Naive B cell (primary cell): ENCODE measurements around the gene CYP4A11. TPM values are rescaled to one million over a fixed set of nuclear protein-coding genes. Genes with fewer than 3 reads are reported as not detected.
"Not testable (repeated sequence)": the region's sequence is repeated elsewhere in the genome, so short reads cannot be mapped to it uniquely, and the experiment has no call there.

Experiments used
- ATAC-seq, 2 donors: fragments of 150-1000 bp; cut with Tn5 transposase; 2 replicates each; pipeline ENCODE4 v1.10.0; 2021; ENCODE audit warnings: low read depth in 2 of 2, mild to moderate bottlenecking in 2 of 2, moderate library complexity in 2 of 2
- DNase-seq: peaks from one replicate; pipeline ENCODE4 v3.0.0; 2022
- H3K27ac Mint-ChIP-seq, 6 donors: one replicate each; pipeline ENCODE4 v1.8.0; 2020 to 2022; ENCODE audit warnings: mild to moderate bottlenecking in 6 of 6, mixed read lengths in 6 of 6, moderate library complexity in 5 of 6, inconsistent platforms in 2 of 6
- H3K27me3 Mint-ChIP-seq, 3 donors: one replicate each; pipeline ENCODE4 v1.8.0; 2021 to 2022; ENCODE audit warnings: mixed read lengths in 3 of 3, mild to moderate bottlenecking in 1 of 3
- H3K36me3 Mint-ChIP-seq, 2 donors: one replicate each; pipeline ENCODE4 v1.8.0; 2020 to 2022; ENCODE audit warnings: mixed read lengths in 2 of 2, inconsistent platforms in 1 of 2, mild to moderate bottlenecking in 1 of 2
- H3K4me1 Mint-ChIP-seq, 3 donors: one replicate each; pipeline ENCODE4 v1.8.0; 2020 to 2022; ENCODE audit warnings: mixed read lengths in 3 of 3, inconsistent platforms in 1 of 3, mild to moderate bottlenecking in 1 of 3, moderate library complexity in 1 of 3
- H3K4me3 Mint-ChIP-seq, 8 donors: one replicate each; pipeline ENCODE4 v1.8.0; 2020 to 2022; ENCODE audit warnings: mild to moderate bottlenecking in 8 of 8, mixed read lengths in 8 of 8, moderate library complexity in 8 of 8, inconsistent platforms in 2 of 8
- H3K9me3 Mint-ChIP-seq, 7 donors: one replicate each; pipeline ENCODE4 v1.8.0; 2020 to 2022; ENCODE audit warnings: mixed read lengths in 7 of 7, mild to moderate bottlenecking in 5 of 7, inconsistent platforms in 2 of 7, moderate library complexity in 1 of 7
- polyA plus RNA-seq, 6 donors: library from polyadenylated mRNA; unstranded; fragments of 300-500 nt; fragmentation: Illumina TruSeq; gene quantifications; one replicate each; pipeline ENCODE4 v1.2.3, GENCODE V29; 2021; ENCODE audit warnings: low read depth in 6 of 6

CYP4A11 gene
- polyA plus RNA-seq, 6 donors from 2014 or later, result not detected

DNA sequence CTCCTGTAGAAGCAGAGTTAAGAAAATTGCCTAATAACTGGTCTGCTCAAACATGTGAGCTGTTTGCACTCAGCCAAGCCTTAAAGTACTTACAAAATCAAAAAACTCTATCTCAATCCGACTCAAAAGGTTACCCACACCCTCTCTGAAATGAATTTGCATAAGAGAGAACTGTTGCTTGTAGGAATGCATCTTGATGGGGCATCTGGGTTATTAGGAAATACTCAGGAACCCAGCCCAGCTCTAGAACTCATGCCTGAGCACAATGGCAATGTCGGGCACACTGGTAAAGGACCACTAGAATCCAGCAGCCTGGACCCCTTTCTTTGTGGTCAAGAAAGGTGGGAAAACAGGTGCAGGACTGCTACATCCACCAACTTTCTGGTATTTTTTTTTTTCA, 6.4 kb upstream of the CYP4A11 start:
- not testable (repeated sequence) for ATAC-seq, H3K36me3 Mint-ChIP-seq, DNase-seq, H3K27ac Mint-ChIP-seq, H3K4me1 Mint-ChIP-seq, H3K4me3 Mint-ChIP-seq
- H3K27me3 Mint-ChIP-seq, result peaks cover 3 to 17% (median 7%) of the 10 kb centered on the region in 3 donors
- H3K9me3 Mint-ChIP-seq, result peaks cover 0 to 12% (median 1%) of the 10 kb centered on the region in 7 donors

DNA sequence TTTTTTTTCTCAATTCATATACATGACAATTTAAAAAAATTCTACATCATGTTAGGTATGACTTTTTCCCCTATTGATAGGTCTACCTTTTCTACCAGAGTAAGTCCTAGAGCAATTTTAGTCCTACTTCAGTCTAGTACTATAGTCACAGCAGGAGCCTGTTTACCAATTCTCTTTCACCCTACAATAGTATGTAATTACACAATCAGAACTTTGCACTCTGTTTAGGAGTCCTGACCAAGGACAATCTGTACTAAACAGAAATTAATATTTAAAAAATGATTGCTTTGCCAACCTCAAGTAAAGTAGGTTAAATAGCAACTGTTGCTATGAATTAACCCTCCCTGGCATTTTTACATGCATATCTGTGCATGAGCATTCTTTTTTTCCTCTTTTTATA, 810 bp upstream of the CYP4A11 start:
- ATAC-seq, result no peak
- H3K36me3 Mint-ChIP-seq, result no peaks in the 10 kb centered on the region
- H3K4me3 Mint-ChIP-seq, result no peak overlapping the region
- no peak for DNase-seq
- H3K27me3 Mint-ChIP-seq, result peaks cover 0 to 22% (median 16%) of the 10 kb centered on the region in 3 donors
- H3K9me3 Mint-ChIP-seq, result peaks cover 0 to 12% (median 1%) of the 10 kb centered on the region in 7 donors
- H3K4me1 Mint-ChIP-seq, result no peaks in the 10 kb centered on the region
- no peak overlapping the region for H3K27ac Mint-ChIP-seq

DNA sequence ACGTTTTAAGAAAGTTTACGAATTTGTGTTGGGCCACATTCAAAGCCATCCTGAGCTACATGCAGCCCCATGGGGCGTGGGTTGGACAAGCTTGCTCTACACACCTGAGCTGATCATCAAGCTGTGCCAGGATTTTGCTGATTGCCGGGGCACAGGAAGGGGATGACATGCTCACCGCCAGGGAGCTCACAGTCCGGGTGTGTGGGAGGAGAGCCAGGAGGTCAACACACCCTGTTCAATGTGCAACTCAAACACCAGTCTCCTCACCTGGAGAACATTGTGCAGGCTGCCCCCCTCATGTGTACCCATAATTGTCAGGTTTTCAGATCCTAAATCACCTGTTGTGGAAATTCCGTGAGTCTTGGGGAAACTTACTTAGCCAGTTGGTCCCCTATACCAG, 969 bp downstream of the CYP4A11 start:
- Mint-ChIP-seq H3K4me3 (no peak overlapping the region), H3K27me3 (peaks cover 3 to 16% (median 14%) of the 10 kb centered on the region in 3 donors), H3K4me1 (no peaks in the 10 kb centered on the region), H3K36me3 (no peaks in the 10 kb centered on the region), H3K27ac (no peak overlapping the region), H3K9me3 (peaks cover 0 to 12% (median 4%) of the 10 kb centered on the region in 7 donors)
- ATAC-seq (no peak), DNase-seq (no peak)

DNA sequence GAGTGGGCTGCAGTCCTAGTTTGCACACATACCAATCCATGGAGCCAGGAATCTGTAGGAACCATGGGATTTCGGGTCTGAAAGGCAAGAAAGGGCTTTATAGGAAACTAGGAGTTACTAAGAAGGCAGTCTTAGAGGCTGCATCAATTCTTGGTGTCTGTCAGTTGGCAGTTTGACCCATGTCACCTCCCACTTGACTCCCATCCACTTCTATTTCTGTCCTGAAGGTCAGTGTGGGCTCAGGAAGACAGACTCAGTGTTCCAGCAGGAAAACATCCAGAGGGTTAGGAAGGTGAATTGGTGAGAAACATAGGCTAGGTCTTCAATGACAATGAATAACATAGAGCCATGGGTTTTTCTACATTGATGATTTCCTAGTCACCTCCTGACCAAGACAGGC, 4.0 kb downstream of the CYP4A11 start:
- H3K4me3 Mint-ChIP-seq, result no peak overlapping the region
- no peaks in the 10 kb centered on the region for H3K36me3 Mint-ChIP-seq
- DNase-seq (no peak), ATAC-seq (no peak)
- no peak overlapping the region for H3K27ac Mint-ChIP-seq
- H3K4me1 Mint-ChIP-seq, result no peaks in the 10 kb centered on the region
- H3K27me3 Mint-ChIP-seq, result peaks cover 3 to 16% (median 14%) of the 10 kb centered on the region in 3 donors
- H3K9me3 Mint-ChIP-seq, result peaks cover 0 to 5% (median 0%) of the 10 kb centered on the region in 7 donors

DNA sequence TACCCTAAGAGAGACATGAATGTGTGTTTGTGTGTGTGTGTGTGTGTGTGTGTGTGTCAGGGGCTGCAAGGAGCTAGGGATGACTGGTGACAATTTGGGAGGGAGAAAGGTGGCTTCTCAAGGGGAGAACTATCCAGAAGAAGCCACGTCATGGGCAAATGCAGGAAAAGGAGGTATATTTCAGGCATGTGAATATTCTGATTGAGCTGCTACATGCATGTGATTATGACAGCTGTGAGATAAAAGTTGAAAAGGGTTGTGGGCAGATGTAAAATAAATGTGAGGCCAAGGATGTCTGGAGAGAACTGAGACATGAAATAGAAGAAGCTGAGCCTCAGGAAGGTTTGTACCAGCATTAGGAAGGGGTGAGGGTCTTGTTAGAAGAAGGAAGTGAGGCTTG, 4.5 kb downstream of the CYP4A11 start:
- peaks cover 0 to 5% (median 0%) of the 10 kb centered on the region in 7 donors for H3K9me3 Mint-ChIP-seq
- H3K4me3 Mint-ChIP-seq, result no peak overlapping the region
- ATAC-seq (no peak), DNase-seq (no peak)
- no peak overlapping the region for H3K27ac Mint-ChIP-seq
- no peaks in the 10 kb centered on the region for H3K36me3 Mint-ChIP-seq
- H3K4me1 Mint-ChIP-seq, result no peaks in the 10 kb centered on the region
- peaks cover 7 to 16% (median 14%) of the 10 kb centered on the region in 3 donors for H3K27me3 Mint-ChIP-seq

DNA sequence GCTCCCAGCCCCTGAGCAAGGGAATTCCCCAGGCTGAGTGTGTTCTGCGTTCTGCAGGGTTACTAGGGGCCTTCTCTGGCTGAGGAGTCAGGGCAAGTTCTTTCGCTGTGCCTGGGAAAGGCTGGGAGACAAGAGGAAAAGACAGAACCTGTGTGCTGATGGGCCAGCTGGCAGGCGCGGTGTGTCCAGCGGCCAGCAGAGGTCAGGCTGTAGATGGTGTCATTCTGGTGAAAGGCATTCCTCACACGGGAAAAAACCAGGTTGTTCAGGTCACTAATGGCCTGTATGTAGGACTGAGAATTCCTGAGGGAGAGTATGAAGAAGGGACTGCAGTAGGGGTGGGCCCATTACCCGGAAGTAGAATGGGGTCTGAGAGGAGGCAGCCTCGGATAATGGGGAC, 6.4 kb downstream of the CYP4A11 start:
- not testable (repeated sequence) for H3K36me3 Mint-ChIP-seq, ATAC-seq, DNase-seq, H3K9me3 Mint-ChIP-seq, H3K4me1 Mint-ChIP-seq, H3K4me3 Mint-ChIP-seq
- peaks cover 14 to 22% (median 20%) of the 10 kb centered on the region in 3 donors for H3K27me3 Mint-ChIP-seq
- H3K27ac Mint-ChIP-seq, result peak overlapping the region in 1 of 6 donors; percentile 9

DNA sequence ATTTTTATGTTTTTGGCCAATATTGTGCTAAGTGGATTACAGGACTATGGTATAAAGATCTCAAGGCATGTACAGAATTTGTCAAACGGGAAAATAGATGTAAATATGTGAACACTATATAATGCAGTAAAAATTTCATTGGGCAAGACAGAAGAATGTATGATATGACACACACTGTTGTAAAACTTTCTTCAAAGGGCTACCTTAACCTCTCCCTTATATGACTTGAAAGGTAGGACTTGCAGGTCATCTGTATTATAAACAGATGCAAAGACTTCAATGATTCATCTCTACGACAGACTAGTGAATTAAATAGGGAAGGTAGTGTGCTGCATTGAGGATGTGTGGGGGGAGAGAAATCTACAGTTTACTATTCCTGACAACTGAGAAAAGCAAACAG, 9.3 kb downstream of the CYP4A11 start:
- H3K27ac Mint-ChIP-seq, H3K4me1 Mint-ChIP-seq, ATAC-seq, H3K36me3 Mint-ChIP-seq, H3K4me3 Mint-ChIP-seq, DNase-seq, H3K9me3 Mint-ChIP-seq: not testable (repeated sequence)
- H3K27me3 Mint-ChIP-seq, result peaks cover 17 to 37% (median 19%) of the 10 kb centered on the region in 3 donors

DNA sequence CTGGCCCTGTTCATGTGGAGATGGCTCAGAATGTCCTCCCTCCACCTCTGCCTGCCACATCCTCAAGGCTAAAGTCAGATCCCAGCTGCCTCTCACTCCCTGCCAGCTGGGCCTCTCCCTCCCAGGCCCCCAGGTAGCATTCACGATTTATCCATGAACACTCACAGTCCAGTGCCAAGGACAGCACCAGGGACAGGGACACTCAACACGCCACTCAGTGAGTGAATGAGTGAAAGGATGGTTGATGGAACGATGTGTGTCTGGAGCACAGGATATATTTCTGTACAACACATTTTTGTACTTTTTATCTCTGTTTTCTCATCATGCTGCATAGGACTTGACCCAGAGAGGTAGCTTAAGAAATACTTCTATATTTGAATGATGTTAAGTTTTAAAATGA, 10.1 kb downstream of the CYP4A11 start:
- H3K4me3 Mint-ChIP-seq, result no peak overlapping the region
- DNase-seq (no peak), ATAC-seq (no peak)
- H3K27ac Mint-ChIP-seq, result peak overlapping the region in 1 of 6 donors; percentile 31
- H3K4me1 Mint-ChIP-seq, result no peaks in the 10 kb centered on the region
- peaks cover 14 to 42% (median 22%) of the 10 kb centered on the region in 3 donors for H3K27me3 Mint-ChIP-seq
- no peaks in the 10 kb centered on the region for H3K9me3 Mint-ChIP-seq
- peaks cover 0 to 10% of the 10 kb centered on the region in 2 donors for H3K36me3 Mint-ChIP-seq

DNA sequence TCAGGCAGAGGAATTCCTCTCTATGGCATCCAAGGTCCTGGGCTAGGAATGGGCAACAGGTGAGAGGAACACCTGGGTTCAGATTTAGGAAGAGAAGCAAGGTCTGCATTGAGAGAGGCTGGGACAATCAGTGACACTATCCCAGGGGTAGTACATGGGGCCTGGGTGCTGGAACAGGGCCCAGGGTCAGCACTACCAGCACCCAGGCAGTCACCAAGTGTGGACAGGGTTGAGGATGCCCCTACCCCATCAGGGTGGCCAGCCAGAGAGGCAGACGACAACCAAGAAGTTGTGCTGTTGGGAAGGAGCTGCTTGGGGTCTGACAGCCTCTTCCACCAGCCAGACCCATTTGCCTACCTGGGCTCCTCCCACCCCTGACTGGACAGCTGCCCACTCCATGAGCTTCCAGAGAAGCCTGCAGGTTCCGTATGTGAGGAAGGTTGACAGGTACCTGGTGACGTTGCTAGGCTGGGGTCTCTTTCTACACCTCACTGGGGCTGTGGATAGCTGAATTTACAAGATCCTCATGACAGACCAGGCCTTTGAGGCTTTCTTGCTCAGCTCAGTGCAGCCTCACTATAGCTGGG, 13.9 kb downstream of the CYP4A11 start:
- Mint-ChIP-seq H3K27ac (peak overlapping the region in 1 of 6 donors; percentile 79), H3K27me3 (peaks cover 29 to 47% (median 42%) of the 10 kb centered on the region in 3 donors), H3K4me3 (peak overlapping the region in 1 of 8 donors; percentile 49), H3K36me3 (peaks cover 0 to 17% of the 10 kb centered on the region in 2 donors), H3K9me3 (peaks cover 6 to 23% (median 10%) of the 10 kb centered on the region in 7 donors), H3K4me1 (no peaks in the 10 kb centered on the region)
- DNase-seq, result no peak
- ATAC-seq, result no peak

DNA sequence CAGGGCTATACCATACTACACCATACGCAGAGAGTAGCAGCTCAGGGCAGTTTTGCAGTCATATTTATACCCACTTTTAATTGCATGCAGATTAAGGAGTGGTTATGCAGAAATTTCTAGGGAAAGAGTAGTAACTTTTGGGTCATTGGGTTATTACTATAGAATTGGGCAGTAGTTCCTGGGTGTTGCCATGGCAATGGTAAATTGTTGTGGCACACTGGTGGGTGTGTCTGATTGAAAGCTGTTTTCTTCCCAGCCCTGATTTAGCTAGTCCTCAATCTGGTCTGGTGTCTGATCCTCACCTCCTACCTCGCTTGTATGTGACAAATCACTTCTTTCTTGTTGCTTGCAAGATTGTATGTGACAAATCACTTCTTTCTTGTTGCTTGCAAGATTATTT, 30.5 kb downstream of the CYP4A11 start:
- H3K4me1 Mint-ChIP-seq, result no peaks in the 10 kb centered on the region
- no peak overlapping the region for H3K4me3 Mint-ChIP-seq
- no peak for ATAC-seq

DNA sequence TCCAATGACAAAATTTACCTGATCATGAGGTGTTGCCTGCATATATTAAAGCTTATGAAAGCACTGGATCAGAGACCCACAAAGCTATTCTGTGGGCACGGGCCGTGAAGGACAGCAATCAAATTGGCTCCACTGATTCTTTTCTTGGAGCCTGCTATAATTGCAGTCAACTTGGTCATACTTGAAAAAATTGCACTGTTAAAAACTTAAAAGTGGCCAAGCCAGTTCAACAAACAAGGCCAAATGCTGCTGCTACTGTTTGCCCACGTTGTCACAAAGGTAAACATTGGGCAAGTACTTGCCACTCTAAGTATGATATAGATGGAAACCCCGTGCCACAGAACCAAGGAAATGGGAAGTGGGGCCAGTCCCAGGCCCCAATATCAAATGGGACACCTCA, 37.8 kb downstream of the CYP4A11 start:
- ATAC-seq, result no peak
- H3K36me3 Mint-ChIP-seq, result peaks cover 8% of the 10 kb centered on the region in 2 donors
- peaks cover 16 to 54% (median 26%) of the 10 kb centered on the region in 7 donors for H3K9me3 Mint-ChIP-seq
- no peak overlapping the region for H3K4me3 Mint-ChIP-seq
- H3K27me3 Mint-ChIP-seq, result peaks cover 9 to 17% (median 9%) of the 10 kb centered on the region in 3 donors
- no peak overlapping the region for H3K27ac Mint-ChIP-seq
- no peaks in the 10 kb centered on the region for H3K4me1 Mint-ChIP-seq
- no peak for DNase-seq

More for the DNA sequence above, 30.5 kb downstream of the CYP4A11 start:
- H3K27ac Mint-ChIP-seq, result no peak overlapping the region
- peaks cover 0 to 8% (median 0%) of the 10 kb centered on the region in 3 donors for H3K27me3 Mint-ChIP-seq
- no peak for DNase-seq
- H3K9me3 Mint-ChIP-seq, result peaks cover 12 to 45% (median 20%) of the 10 kb centered on the region in 7 donors
- H3K36me3 Mint-ChIP-seq, result peaks cover 0 to 10% of the 10 kb centered on the region in 2 donors

DNA sequence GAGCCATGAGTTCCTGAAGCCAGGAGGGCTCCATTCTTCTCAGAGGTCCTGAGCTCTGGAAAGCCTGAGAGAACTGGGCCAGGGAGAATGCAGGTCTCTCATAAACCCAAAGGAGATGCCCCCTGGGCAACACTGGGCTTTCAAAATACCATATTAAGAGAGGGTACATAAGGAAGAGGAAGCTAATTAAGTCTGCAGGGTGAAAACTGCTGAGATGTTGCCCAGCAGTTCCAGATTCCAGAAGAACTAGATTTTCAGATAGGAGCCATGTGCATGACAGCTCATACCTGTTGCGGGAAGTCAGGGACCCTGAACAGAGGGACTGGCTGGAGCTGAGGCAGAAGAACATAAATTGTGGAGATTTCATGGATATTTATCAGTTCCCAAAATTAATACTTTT, 40.9 kb downstream of the CYP4A11 start:
- Mint-ChIP-seq H3K27ac (no peak overlapping the region), H3K36me3 (peaks cover 0 to 8% of the 10 kb centered on the region in 2 donors), H3K4me1 (no peaks in the 10 kb centered on the region), H3K4me3 (no peak overlapping the region), H3K27me3 (peaks cover 6 to 18% (median 9%) of the 10 kb centered on the region in 3 donors), H3K9me3 (peaks cover 9 to 32% (median 14%) of the 10 kb centered on the region in 7 donors)
- no peak for DNase-seq
- no peak for ATAC-seq

DNA sequence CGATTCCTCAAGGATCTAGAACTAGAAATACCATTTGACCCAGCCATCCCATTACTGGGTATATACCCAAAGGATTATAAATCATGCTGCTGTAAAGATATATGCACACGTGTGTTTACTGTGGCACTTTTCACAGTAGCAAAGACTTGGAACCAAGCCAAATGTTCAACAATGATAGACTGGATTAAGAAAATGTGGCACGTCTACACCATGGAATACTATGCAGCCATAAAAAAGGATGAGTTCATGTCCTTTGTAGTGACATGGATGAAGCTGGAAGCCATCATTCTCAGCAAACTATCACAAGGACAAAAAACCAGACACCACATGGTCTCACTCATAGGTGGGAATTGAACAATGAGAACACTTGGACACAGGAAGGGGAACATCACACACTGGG, 59.6 kb downstream of the CYP4A11 start:
- H3K4me3 Mint-ChIP-seq, H3K27me3 Mint-ChIP-seq, H3K4me1 Mint-ChIP-seq, DNase-seq, H3K27ac Mint-ChIP-seq, H3K9me3 Mint-ChIP-seq, ATAC-seq, H3K36me3 Mint-ChIP-seq: not testable (repeated sequence)
